ENCODE results near the gene ANO7.

The ANO7 gene

DNA sequence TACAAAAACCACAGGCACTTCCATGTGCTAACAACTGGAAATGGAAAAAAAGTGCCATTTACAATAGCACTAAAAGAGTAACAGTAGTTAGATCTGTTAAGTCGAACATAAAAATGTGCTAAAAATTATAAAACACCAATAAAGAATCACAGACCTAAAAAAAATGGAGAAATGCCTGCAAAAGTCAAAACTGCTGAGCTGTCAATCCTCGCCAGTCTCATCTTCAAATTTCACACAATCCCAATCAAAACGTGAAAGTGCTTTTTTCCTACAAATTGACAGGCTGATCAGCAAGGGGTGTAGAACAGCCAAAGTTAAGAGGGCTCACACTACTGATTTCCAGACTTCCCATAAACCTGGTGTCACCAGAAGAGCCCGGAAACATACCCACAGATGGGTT lies 53.2 kb downstream of the ANO7 start:
- Mint-ChIP-seq H3K27ac (no peak overlapping the region), H3K4me1 (ENCODE audit: low read depth) (no peaks in the 10 kb centered on the region), H3K27me3 (no peaks in the 10 kb centered on the region), H3K36me3 (ENCODE audit: low read depth) (peaks cover 96% of the 10 kb centered on the region), H3K4me3 (no peak overlapping the region), H3K9me3 (no peaks in the 10 kb centered on the region)
- DNase-seq: no peak

DNA sequence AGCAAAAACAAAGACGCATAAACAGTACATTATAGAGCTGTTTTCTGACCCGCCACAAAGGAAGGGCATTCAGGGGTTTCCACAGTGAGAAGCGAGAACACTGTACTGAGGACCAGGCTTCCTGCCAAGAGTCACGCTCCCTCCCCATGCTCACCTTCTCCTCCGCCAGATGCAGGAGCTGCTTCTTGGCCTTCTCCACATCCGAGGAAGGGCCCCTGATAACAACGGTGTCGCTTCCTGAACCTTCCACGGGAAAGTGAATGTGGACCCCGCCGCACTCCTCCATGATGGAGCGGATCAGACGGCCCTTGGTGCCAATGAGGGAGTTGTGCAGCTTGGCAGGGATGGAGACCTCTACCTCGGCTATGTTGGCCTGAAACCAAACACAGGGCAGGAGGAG lies 53.8 kb downstream of the ANO7 start:
- DNase-seq: no peak
- H3K9me3 Mint-ChIP-seq: no peaks in the 10 kb centered on the region
- no peaks in the 10 kb centered on the region for H3K27me3 Mint-ChIP-seq
- H3K4me3 Mint-ChIP-seq: no peak overlapping the region
- no peaks in the 10 kb centered on the region for H3K4me1 Mint-ChIP-seq (ENCODE audit: low read depth)
- H3K36me3 Mint-ChIP-seq (ENCODE audit: low read depth): peaks cover 96% of the 10 kb centered on the region
- no peak overlapping the region for H3K27ac Mint-ChIP-seq

DNA sequence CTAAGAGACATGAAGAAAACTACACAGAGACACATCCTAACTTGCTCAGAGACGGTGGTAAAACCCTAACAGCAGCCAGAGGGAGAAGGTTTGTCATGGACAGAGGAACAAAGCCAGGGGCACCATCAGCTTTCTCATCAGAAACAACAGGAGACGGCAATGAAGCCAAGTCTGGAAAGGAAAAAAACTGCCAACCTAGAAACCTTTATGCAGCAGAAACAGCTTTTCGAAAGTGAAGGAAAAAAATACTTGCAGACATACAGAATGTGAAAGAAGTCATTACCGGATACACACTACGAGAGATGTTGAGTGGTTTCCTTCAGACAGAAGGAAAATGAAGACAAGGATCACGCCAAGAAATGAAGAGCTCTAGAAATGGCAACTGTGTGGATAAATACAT lies 55.9 kb downstream of the ANO7 start:
- Mint-ChIP-seq H3K36me3 (ENCODE audit: low read depth) (peaks cover 96% of the 10 kb centered on the region), H3K27me3 (no peaks in the 10 kb centered on the region), H3K4me1 (ENCODE audit: low read depth) (no peaks in the 10 kb centered on the region), H3K4me3 (no peak overlapping the region), H3K27ac (peak overlapping the region; percentile 63), H3K9me3 (no peaks in the 10 kb centered on the region)
- DNase-seq: no peak

DNA sequence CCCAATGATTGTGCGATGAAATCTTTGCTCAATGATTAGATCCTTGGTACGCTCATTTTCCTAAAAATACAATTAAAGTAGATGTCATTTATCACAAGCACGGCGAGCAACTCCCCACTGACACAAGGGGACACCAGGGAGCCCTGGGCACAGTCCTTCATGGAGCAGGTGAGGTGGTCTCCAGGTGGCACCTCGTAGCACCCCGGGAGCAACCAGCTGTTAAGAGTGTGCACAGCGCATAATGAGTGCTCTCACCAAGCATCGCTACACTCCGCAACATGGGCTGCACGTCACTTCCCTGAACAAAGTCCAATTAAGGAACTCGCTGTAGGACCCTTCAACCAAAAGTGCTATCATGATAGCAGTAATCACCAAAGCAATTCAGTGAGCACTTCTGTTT lies 59.8 kb downstream of the ANO7 start:
- no peaks in the 10 kb centered on the region for H3K9me3 Mint-ChIP-seq
- H3K27ac Mint-ChIP-seq: no peak overlapping the region
- no peak for DNase-seq
- no peaks in the 10 kb centered on the region for H3K27me3 Mint-ChIP-seq
- no peaks in the 10 kb centered on the region for H3K4me1 Mint-ChIP-seq (ENCODE audit: low read depth)
- no peak overlapping the region for H3K4me3 Mint-ChIP-seq
- H3K36me3 Mint-ChIP-seq (ENCODE audit: low read depth): peaks cover 98% of the 10 kb centered on the region

DNA sequence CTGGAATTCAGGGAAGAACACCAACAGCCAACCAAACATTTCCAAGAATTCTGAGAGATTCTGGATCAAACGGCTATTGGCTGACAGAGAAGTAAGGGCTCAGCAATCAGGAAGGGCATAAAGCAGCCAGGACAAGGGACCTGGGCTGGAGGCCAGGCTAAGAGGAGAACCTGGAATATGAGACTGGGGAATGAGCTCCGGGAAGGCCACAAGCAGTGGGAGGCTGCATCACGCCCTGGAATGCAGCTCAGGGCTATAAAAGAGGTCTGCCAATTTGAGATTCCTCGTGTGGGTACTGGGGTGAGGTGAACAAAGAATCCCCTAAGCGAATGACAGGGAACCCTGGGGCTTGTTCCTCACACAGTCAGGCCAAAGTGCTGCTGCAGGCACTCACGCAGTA lies 60.4 kb downstream of the ANO7 start:
- Mint-ChIP-seq H3K27me3 (no peaks in the 10 kb centered on the region), H3K4me3 (no peak overlapping the region), H3K36me3 (ENCODE audit: low read depth) (peaks cover 98% of the 10 kb centered on the region), H3K4me1 (ENCODE audit: low read depth) (no peaks in the 10 kb centered on the region), H3K9me3 (no peaks in the 10 kb centered on the region), H3K27ac (no peak overlapping the region)
- DNase-seq: no peak

DNA sequence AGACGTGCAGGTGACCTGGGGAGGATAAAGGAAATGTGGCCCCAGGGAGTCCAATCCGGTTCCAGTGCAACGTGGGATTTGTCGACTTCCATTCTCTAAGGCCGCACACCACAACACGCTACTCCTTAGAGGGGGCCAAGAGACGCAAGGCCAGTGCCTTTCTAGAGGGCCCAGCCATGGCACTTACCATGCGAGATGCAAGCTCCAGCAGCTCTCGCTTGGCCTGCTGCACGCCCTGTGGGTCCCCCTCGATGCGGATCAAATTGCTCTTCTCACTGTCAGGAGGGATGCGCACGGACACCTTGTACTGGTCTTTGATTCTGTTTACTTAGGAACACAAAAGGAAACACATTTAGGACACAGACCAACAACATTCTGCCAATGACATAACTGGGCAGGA lies 61.2 kb downstream of the ANO7 start:
- DNase-seq: no peak
- peaks cover 96% of the 10 kb centered on the region for H3K36me3 Mint-ChIP-seq (ENCODE audit: low read depth)
- H3K4me3 Mint-ChIP-seq: no peak overlapping the region
- no peaks in the 10 kb centered on the region for H3K9me3 Mint-ChIP-seq
- no peaks in the 10 kb centered on the region for H3K27me3 Mint-ChIP-seq
- H3K4me1 Mint-ChIP-seq (ENCODE audit: low read depth): no peaks in the 10 kb centered on the region
- no peak overlapping the region for H3K27ac Mint-ChIP-seq

DNA sequence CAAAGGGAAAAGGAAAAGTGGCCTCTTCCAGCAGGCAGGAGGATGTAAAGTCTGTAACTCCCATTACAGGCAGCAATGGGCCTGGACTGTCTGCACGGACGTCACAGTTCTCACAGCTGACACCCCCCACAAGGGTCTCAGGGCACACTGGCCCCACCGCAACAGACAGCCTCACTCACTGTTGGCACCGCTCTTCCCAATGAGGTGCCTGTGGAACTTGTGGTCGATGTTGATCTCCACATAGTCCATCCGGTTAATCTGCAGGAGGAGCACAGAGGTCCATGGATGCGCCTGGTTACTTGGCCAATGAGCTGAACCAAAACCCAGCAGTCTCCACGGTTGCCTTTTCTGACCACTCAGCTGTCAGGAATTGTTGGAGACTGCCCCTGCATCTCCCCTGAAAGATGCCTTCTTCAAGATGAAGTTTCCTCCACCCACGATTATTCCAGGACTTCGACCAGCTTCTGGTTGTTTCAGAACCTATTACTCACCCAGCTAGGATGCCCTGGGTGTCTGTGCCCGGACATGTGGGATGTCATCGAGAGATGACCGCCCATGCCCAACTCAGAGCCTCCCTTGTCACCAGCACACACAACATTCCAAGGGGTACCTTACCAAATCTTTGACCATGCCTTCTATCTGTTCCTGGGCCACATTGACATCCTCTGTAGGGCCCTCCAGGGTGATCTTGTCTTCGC lies 64.5 kb downstream of the ANO7 start:
- peaks cover 2% of the 10 kb centered on the region for H3K4me1 Mint-ChIP-seq (ENCODE audit: low read depth)
- no peak overlapping the region for H3K27ac Mint-ChIP-seq
- H3K36me3 Mint-ChIP-seq (ENCODE audit: low read depth): peaks cover 97% of the 10 kb centered on the region
- DNase-seq: no peak
- H3K27me3 Mint-ChIP-seq: no peaks in the 10 kb centered on the region
- H3K4me3 Mint-ChIP-seq: no peak overlapping the region
- no peaks in the 10 kb centered on the region for H3K9me3 Mint-ChIP-seq

DNA sequence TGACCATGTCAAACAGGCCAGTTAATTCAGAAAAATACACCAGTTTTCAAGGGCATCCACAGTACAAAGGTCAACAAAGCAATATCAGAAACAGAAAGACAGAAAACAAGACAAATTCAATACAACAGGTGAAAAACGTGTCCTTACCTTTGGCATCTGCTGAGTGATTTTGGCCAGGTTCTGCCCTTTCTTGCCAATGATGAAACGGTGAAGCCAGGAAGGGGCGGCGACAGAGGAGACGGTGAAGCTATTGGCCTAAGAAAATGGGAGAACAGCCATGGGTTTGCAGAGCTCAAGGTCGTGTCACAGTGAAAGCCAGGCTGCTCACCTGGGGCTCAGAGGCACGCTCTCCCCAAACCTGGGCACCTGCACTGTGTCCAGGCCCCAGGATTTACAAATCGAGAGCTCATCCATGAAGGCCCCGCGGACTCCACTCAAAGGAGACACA lies 66.5 kb downstream of the ANO7 start:
- no peaks in the 10 kb centered on the region for H3K9me3 Mint-ChIP-seq
- H3K27me3 Mint-ChIP-seq: no peaks in the 10 kb centered on the region
- DNase-seq: no peak
- H3K36me3 Mint-ChIP-seq (ENCODE audit: low read depth): peaks cover 94% of the 10 kb centered on the region
- H3K4me3 Mint-ChIP-seq: no peak overlapping the region
- H3K4me1 Mint-ChIP-seq (ENCODE audit: low read depth): peaks cover 6% of the 10 kb centered on the region
- no peak overlapping the region for H3K27ac Mint-ChIP-seq

DNA sequence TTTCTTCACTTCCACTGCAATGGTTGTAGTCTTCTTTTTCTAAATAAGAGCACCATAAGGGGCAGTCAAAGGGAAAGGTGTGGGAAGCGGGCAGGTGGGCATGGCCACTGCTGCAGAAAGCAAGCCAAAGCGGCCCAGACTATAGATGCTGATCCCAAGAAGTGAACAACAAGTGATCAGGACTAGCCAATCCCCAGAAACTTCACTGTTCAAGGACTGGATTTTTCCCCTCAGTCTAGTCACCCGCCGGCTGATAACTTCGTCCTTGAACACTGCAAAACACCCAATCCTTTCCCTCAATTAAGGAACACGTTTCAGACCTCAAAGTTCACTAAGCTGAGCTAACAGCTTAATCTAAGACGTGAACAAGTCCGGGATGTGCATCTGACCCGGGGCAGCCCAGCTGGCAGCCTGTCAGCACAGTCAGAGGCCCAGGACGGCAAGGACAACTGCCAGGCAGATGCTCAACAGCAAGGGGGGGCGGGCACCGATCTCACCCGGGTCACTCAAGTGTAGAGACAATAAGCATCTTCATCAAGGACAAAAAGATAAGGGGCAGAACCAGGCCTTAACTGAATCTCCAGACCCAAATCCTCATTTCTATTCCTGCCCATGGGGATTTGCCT lies 67.2 kb downstream of the ANO7 start:
- DNase-seq: no peak
- H3K9me3 Mint-ChIP-seq: no peaks in the 10 kb centered on the region
- peaks cover 94% of the 10 kb centered on the region for H3K36me3 Mint-ChIP-seq (ENCODE audit: low read depth)
- no peak overlapping the region for H3K4me3 Mint-ChIP-seq
- H3K27ac Mint-ChIP-seq: no peak overlapping the region
- H3K27me3 Mint-ChIP-seq: no peaks in the 10 kb centered on the region
- peaks cover 6% of the 10 kb centered on the region for H3K4me1 Mint-ChIP-seq (ENCODE audit: low read depth)

DNA sequence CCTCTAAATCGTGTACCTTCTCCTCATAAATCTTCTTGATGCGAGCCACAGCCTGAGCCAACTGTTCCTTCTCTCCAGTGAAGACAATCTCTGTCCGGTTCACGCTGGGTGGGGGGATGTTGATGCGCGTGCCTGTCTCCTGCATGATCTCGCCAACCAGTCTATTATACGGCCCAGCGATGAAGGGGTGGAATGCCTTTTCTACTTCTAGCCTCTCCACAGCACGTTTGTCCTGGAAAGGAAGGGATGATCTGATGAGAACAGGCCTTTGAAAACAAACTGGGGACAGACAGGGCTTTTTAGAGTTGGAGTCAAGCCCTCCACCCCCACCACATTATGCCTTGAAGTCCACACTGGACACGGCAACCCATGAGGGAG lies 67.7 kb downstream of the ANO7 start:
- Mint-ChIP-seq H3K36me3 (ENCODE audit: low read depth) (peaks cover 94% of the 10 kb centered on the region), H3K9me3 (no peaks in the 10 kb centered on the region), H3K4me3 (no peak overlapping the region), H3K27me3 (no peaks in the 10 kb centered on the region), H3K27ac (no peak overlapping the region), H3K4me1 (ENCODE audit: low read depth) (peaks cover 6% of the 10 kb centered on the region)
- DNase-seq: no peak

DNA sequence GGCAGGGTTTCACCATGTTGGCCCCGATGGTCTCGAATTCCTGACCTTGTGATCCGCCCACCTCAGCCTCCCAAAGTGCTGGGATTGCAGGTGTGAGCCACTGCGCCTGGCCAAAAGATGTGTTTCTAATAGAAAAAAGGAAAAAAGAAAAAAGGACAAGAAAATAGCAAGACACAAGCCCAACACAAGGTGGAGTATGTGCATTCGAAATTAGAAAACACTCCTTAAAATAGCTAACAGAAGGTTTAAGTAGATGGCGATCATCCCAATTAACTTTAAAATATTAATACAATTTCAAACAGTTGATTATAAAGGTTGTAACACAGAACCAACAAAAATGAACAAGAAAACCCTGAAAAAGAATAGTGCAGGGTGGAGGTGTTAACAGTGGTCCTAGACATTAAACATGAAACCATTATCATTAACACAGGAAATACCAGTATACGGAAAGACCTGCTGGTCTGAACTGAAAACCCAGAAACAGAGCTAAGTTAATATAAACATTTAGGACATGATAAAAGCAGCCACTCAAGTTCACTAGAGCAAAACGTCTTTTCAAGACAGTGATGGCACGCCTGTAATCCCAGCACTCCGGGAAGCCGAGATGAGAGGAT lies 69.0 kb downstream of the ANO7 start:
- Mint-ChIP-seq H3K4me3 (no peak overlapping the region), H3K36me3 (ENCODE audit: low read depth) (peaks cover 94% of the 10 kb centered on the region), H3K27me3 (no peaks in the 10 kb centered on the region)

DNA sequence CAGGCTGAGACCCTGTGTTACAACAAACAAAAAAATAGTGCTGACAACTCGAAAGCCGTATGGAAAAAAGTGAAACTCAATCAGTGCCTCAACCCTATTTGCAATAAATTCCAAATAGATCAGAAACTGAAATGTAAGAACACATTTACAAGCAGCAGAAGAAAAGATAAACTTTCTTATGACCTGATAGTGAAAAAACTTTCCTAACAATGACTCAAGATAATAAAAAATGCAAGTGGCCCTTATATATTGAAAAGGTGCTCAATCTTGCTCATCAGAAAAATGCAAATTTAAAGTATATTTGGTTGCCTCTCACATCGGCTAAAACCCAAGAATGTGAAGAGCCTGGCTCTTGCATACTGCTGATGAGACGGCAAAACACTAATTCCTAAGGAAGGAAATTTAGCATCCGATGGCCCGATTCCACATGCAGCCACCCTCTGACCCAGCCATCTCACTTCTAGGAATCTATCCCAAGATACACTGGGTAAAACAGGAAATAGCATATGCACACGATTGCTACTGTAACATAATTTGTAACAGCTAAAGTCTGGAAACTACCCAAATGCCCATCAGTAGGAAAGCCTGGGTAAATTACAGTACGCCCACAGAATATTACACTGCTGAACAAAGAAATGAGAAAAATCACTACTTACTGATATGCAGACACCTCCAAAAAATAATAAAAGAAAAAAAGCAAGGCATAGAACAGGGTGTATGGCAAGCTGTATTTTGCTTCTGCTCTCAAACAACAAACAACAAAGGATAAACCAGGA lies 70.2 kb downstream of the ANO7 start:
- Mint-ChIP-seq H3K9me3 (no peaks in the 10 kb centered on the region), H3K4me3 (no peak overlapping the region), H3K4me1 (ENCODE audit: low read depth) (peaks cover 6% of the 10 kb centered on the region), H3K27ac (peak overlapping the region; percentile 13), H3K27me3 (no peaks in the 10 kb centered on the region), H3K36me3 (ENCODE audit: low read depth) (peaks cover 94% of the 10 kb centered on the region)
- DNase-seq: no peak

More for the DNA sequence above, 69.0 kb downstream of the ANO7 start:
- Mint-ChIP-seq H3K27ac (no peak overlapping the region), H3K9me3 (no peaks in the 10 kb centered on the region), H3K4me1 (ENCODE audit: low read depth) (peaks cover 6% of the 10 kb centered on the region)
- DNase-seq: no peak

DNA sequence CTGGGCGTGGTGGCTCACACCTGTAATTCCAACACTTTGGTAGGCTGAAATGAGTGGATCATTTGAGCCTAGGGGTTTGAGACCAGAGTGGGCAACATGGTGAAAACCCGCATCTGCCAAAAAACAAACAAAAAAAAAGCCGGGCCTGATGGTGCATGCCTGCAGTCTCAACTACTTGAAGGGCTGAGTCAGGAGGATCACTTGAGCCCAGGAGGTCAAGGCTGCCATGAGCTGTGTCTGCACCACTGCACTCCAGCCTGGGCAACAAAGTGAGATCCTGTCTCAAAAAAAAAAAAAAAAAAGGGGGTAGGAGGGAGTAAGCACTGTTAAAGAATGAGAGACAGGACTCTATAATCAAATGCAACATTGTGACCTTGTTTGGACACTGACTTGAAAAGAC lies 72.4 kb downstream of the ANO7 start:
- Mint-ChIP-seq H3K27ac (no peak overlapping the region), H3K27me3 (no peaks in the 10 kb centered on the region), H3K4me3 (no peak overlapping the region), H3K9me3 (no peaks in the 10 kb centered on the region), H3K4me1 (ENCODE audit: low read depth) (peaks cover 6% of the 10 kb centered on the region), H3K36me3 (ENCODE audit: low read depth) (peaks cover 91% of the 10 kb centered on the region)
- DNase-seq: no peak

DNA sequence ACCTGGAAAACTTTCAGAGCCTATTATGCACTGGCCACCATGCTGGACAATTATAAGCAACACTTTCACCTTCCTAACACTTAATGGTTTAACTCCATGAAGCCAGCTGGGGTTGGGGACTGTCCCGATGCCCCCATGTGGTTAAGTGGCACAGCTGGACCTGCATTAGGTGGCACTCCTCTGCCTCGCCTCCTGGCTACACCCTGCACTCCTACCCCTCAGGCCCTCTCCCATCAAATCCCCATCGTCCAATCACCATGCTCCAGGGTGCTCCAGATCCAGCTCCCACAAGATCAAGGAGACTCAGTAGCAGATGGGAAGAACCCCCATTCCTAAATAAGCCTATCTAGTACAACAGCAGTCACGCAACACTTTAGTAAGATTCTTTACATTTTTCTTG lies 73.2 kb downstream of the ANO7 start:
- Mint-ChIP-seq H3K4me3 (no peak overlapping the region), H3K9me3 (no peaks in the 10 kb centered on the region), H3K4me1 (ENCODE audit: low read depth) (peaks cover 6% of the 10 kb centered on the region), H3K27ac (no peak overlapping the region), H3K27me3 (no peaks in the 10 kb centered on the region), H3K36me3 (ENCODE audit: low read depth) (peaks cover 91% of the 10 kb centered on the region)
- DNase-seq: no peak

DNA sequence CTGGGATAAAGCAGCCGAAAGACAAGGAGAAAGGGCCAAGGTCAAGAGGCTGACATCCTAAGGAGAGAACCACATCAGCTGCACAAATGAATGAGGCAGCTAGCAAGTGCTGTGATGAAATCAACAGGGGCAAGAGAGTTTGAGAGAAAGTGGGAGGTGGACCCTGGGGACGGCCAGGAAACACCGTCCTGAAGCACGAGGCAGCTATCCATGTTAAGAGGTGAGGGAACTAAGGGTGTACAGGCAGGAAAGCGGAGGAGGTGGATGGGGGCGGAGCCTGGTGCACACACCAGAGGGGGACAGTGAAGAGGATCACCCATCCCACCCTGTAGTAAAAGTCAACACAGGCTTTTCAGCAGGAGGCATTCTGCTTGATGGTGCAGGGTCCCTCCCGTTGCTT lies 74.6 kb downstream of the ANO7 start:
- H3K9me3 Mint-ChIP-seq: no peaks in the 10 kb centered on the region
- peak overlapping the region; percentile 10 for H3K27ac Mint-ChIP-seq
- peaks cover 6% of the 10 kb centered on the region for H3K4me1 Mint-ChIP-seq (ENCODE audit: low read depth)
- H3K36me3 Mint-ChIP-seq (ENCODE audit: low read depth): peaks cover 92% of the 10 kb centered on the region
- no peak overlapping the region for H3K4me3 Mint-ChIP-seq
- no peaks in the 10 kb centered on the region for H3K27me3 Mint-ChIP-seq
- DNase-seq: no peak
